ENCODE results near the gene SNRNP25.

Gene SNRNP25

DNA sequence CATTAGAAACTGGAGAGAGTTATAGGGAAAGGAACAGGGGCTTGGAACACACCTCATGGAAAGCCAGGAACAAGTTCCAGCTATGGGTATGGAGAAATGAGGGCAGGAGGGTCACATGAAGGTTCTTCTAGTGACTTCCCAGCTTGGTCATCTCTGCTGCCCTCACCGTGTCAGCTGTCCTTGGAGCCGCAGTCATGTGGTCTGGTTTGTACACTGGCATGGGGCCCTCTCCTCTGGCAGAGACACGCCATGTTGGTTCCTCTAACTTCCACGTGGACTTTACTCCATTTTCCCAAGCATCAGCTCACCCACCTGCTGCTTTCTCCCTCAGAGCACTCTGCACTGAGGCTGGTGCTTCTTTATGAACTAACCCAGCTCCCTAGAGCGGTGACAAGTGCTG lies 50.7 kb downstream of the SNRNP25 start:
- DNase-seq (ENCODE audit: low spot score) = no peak

DNA sequence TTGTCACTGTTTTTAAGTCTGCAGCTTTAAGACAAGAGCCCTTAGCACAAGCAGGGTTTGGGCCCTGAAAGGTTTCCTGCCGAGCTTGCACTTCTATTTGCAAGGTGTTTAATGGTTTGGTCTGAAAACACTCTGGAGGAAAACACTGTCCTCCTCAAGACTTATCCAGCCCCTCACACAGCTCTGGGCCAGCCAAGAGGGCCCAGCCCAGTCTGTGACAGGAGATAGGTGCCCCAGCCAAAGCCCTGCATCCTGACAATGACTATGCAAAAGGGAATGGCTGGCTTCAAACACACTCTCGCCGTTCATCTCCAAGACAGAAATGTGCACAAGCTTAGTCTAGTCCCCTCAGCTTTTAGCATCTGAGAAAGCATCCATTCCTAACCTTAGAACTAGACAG lies 51.3 kb downstream of the SNRNP25 start:
- no peak for DNase-seq (ENCODE audit: low spot score)

DNA sequence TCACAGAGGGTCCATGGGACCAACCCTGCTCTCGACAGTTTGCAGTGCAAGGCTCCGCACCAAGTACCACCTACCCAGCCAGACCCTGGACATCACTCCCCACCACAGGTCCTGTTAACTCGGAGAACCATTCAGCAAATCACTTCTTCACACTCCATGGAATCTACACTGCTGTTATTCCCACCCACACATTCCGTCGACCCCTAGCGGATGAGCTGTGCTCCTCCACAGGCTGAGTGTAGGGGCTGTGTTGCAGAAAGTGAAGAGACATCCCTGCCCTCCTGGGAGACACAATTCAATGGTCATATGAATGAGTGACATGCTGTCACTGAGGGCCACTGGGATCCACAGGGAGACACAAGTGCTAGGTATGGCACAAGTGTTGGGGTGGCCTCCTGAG lies 51.9 kb downstream of the SNRNP25 start:
- DNase-seq (ENCODE audit: low spot score) = no peak

DNA sequence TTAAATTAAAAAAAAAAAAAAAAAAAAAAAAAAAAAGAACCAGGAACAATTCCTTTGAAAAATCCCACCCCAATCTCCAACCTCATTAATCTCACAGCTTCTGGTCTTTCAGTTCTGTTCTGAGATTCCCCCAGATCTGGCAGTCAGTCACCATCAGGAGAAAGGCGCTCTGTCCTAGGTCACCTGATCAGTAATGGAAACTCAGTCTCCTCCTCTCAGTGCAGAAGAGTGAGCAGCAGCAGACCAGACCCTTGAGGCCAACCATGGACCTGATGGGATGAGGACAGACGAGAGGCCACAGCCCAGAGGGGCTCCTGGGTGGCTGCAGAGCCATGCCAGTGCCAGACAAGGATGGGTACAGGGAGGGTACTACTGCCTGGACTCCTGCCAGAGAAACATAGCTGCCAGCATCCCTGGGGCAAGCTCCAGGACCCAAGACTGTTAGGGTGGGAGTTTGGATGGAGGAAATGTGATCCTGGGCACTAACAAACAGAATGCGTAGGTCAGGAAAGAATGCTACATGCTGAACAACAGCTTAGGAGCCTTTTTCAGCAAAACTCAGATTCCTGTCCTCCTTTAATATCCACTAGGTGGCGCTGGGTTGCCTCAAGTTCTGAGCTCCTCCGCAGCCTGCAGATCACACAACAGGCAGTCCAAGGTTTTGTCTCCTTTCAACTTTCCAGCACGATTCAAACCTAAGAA lies 53.1 kb downstream of the SNRNP25 start:
- peak; percentile 84 for DNase-seq (ENCODE audit: low spot score)
